ENCODE measurements around the gene SOX8.
A peak's percentile ranks its signal among the peaks of the same experiment; 100 is the strongest.

Gene SOX8

DNA sequence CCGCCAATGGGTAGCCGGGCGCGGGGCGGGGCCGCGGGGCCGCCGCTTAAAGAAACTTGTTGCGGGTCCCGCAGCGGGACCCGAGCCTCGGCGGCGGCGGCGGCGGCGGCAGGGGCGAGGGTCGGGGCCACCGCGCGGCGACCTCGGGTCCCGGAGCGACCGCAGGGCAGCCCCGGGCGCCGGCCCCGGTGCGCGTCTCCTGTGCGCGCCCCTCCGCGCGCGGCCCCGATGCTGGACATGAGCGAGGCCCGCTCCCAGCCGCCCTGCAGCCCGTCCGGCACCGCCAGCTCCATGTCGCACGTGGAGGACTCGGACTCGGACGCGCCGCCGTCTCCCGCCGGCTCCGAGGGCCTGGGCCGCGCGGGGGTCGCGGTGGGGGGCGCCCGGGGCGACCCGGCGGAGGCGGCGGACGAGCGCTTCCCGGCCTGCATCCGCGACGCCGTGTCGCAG, at the start of gene SOX8:
Gene SOX8, plus strand, starts transcription at position 76 of the 450 bp plus-strand sequence. Its CDS starts 153 bp downstream, at position 229.
- Histone ChIP-seq H3K4me3 (ENCODE audit: low read depth, low read length) (peak within 1 kb of the TSS; percentile 59), H3K9ac (ENCODE audit: low read depth, low read length) (peak within 1 kb of the TSS; percentile 47), H3K9me3 (ENCODE audit: control insufficient read depth, insufficient read depth, low read length) (no peaks in the 10 kb centered on the region), H3K4me1 (ENCODE audit: control insufficient read depth, insufficient read depth, low read length) (no peaks in the 10 kb centered on the region), H3K36me3 (ENCODE audit: control insufficient read depth, insufficient read depth, low read length) (peaks cover 4% of the 10 kb centered on the region), H3K27me3 (ENCODE audit: control insufficient read depth, insufficient read depth, low read length) (peaks cover 14% of the 10 kb centered on the region)

DNA sequence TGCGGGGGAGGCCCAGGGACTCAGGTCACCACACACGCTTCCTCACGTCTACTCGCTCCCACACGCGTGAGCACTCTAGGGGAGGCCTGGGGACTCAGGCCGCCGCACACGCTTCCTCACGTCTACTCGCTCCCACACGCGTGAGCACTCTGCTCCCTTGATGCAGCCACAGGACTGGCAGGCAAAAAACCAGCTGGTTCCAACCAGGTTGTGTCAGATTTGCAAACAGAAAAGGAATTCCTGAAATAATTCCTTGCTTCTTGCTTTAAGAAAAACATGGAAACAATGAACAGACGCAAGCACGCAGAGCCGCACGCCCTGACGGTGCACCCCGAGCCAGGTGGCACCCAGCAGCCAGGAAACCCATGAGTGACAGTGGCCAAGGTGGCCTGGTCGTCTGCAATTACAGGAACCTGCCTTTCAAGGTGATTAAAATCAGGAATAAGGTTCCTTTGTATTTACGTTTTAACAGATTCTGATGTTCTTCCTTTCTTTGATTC, 48.7 kb upstream of the SOX8 start:
- H3K36me3 ChIP-seq (ENCODE audit: control insufficient read depth, insufficient read depth, low read length): no peaks in the 10 kb centered on the region
- H3K4me1 ChIP-seq (ENCODE audit: control insufficient read depth, insufficient read depth, low read length): no peaks in the 10 kb centered on the region
- H3K27me3 ChIP-seq (ENCODE audit: control insufficient read depth, insufficient read depth, low read length): no peaks in the 10 kb centered on the region
- no peaks in the 10 kb centered on the region for H3K9me3 ChIP-seq (ENCODE audit: control insufficient read depth, insufficient read depth, low read length)
- no peak overlapping the region for H3K4me3 ChIP-seq (ENCODE audit: low read depth, low read length)
- H3K9ac ChIP-seq (ENCODE audit: low read depth, low read length): no peak overlapping the region

DNA sequence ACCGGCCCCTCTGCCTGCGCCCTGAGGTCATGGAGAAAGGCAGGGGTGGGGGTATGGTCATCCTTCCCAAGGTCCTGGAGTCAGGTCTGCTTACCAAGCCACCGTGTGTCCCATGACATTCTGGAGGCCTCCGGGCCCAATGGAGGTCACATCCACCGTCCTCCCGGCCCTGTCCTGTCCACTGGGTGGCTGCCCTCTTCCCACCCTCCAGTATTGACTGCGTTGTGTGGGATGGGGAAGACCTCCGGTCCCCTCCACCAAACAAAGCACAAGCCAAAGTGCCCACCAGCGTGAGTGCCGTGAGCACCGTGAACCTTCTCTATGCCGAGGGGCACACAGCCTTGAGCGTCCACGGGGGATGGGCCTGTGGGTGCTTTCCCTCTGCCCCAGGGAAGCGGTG, 48.0 kb upstream of the SOX8 start:
- H3K9me3 ChIP-seq (ENCODE audit: control insufficient read depth, insufficient read depth, low read length): no peaks in the 10 kb centered on the region
- H3K4me1 ChIP-seq (ENCODE audit: control insufficient read depth, insufficient read depth, low read length): no peaks in the 10 kb centered on the region
- no peak overlapping the region for H3K4me3 ChIP-seq (ENCODE audit: low read depth, low read length)
- H3K9ac ChIP-seq (ENCODE audit: low read depth, low read length): no peak overlapping the region
- H3K27me3 ChIP-seq (ENCODE audit: control insufficient read depth, insufficient read depth, low read length): no peaks in the 10 kb centered on the region
- no peaks in the 10 kb centered on the region for H3K36me3 ChIP-seq (ENCODE audit: control insufficient read depth, insufficient read depth, low read length)

DNA sequence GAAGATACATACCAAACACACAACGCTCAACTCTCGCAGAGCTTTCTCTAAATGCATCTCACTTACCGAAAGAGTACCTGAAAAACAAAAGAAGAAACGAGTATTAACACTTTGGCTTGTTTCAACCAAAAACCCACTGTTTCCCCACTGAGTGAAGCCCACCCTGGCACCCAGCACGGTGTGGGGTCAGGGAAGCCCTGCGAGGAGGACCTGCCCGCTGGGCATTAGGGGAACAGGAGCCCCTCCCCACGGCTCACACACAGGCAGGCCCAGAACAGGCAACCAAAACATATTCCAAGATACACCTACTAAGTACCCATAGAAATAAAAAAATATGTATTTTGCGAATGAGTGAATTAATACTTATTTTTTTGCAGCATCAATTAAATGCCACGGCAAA, 47.4 kb upstream of the SOX8 start:
- no peaks in the 10 kb centered on the region for H3K27me3 ChIP-seq (ENCODE audit: control insufficient read depth, insufficient read depth, low read length)

DNA sequence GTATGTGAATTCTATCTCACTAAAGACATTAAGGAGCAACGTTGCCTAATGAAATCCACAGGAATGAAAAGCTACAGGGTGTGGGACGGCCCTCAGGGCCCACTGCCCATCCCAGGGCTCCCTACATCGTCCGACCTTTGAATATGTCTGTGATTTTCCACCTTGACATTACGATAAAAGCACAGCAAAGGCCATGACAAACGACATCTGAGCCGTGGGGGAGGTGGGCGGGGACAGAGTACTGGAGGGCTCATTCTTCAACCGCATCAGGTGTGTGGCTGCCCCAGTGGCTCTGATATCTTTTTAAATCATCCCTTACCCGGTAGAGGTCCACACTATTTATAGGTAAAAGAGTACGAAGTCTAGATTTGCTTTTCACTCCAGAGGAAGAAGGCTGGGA, 45.9 kb upstream of the SOX8 start:
- Histone ChIP-seq H3K9ac (ENCODE audit: low read depth, low read length) (no peak overlapping the region), H3K4me3 (ENCODE audit: low read depth, low read length) (no peak overlapping the region), H3K9me3 (ENCODE audit: control insufficient read depth, insufficient read depth, low read length) (no peaks in the 10 kb centered on the region), H3K36me3 (ENCODE audit: control insufficient read depth, insufficient read depth, low read length) (no peaks in the 10 kb centered on the region), H3K4me1 (ENCODE audit: control insufficient read depth, insufficient read depth, low read length) (no peaks in the 10 kb centered on the region), H3K27me3 (ENCODE audit: control insufficient read depth, insufficient read depth, low read length) (no peaks in the 10 kb centered on the region)

More for the DNA sequence above, 47.4 kb upstream of the SOX8 start:
- Histone ChIP-seq H3K9ac (ENCODE audit: low read depth, low read length) (no peak overlapping the region), H3K9me3 (ENCODE audit: control insufficient read depth, insufficient read depth, low read length) (no peaks in the 10 kb centered on the region), H3K4me3 (ENCODE audit: low read depth, low read length) (no peak overlapping the region), H3K36me3 (ENCODE audit: control insufficient read depth, insufficient read depth, low read length) (no peaks in the 10 kb centered on the region), H3K4me1 (ENCODE audit: control insufficient read depth, insufficient read depth, low read length) (no peaks in the 10 kb centered on the region)

DNA sequence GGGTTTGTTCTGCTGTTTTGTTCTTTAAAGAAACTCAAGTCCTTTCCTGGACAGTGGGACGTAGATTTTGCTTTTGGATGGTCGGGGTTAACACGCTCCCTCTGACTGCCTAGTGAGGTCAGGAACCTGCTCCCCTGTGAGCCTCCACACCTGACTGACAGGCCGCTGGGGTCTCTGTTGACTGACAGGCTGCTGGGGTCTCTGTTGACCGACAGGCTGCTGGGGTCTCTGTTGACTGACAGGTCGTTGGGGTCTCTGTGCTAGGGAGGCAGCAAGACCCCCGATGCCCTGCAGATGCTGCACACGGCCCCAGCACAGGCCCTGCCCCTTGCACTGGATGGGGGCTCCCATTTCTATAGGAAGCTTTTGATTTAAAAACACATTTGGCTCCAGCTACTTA, 44.3 kb upstream of the SOX8 start:
- Histone ChIP-seq H3K9me3 (ENCODE audit: control insufficient read depth, insufficient read depth, low read length) (no peaks in the 10 kb centered on the region), H3K27me3 (ENCODE audit: control insufficient read depth, insufficient read depth, low read length) (no peaks in the 10 kb centered on the region), H3K4me3 (ENCODE audit: low read depth, low read length) (no peak overlapping the region), H3K4me1 (ENCODE audit: control insufficient read depth, insufficient read depth, low read length) (no peaks in the 10 kb centered on the region), H3K9ac (ENCODE audit: low read depth, low read length) (no peak overlapping the region), H3K36me3 (ENCODE audit: control insufficient read depth, insufficient read depth, low read length) (no peaks in the 10 kb centered on the region)

DNA sequence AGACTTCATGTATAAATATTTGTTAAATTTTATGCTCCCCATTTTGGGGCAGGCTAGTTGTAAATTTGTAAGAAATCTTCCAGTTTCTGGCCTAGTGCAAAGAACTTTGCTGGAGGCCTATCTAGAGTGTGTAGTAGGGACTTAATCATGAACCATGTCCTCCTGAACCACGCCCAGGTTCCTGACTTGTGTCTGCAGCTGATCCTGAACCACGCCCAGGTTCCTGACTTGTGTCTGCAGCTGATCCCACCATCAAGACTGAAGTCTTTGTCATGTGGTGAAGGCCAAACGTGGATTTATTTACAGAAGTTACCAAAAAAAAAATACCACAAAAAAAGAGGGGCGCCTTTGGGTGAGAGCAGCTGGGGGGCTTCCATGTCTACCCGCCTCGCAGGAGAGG, 43.8 kb upstream of the SOX8 start:
- no peaks in the 10 kb centered on the region for H3K4me1 ChIP-seq (ENCODE audit: control insufficient read depth, insufficient read depth, low read length)
- H3K9me3 ChIP-seq (ENCODE audit: control insufficient read depth, insufficient read depth, low read length): no peaks in the 10 kb centered on the region
- H3K4me3 ChIP-seq (ENCODE audit: low read depth, low read length): no peak overlapping the region
- H3K27me3 ChIP-seq (ENCODE audit: control insufficient read depth, insufficient read depth, low read length): no peaks in the 10 kb centered on the region
- H3K36me3 ChIP-seq (ENCODE audit: control insufficient read depth, insufficient read depth, low read length): no peaks in the 10 kb centered on the region
- no peak overlapping the region for H3K9ac ChIP-seq (ENCODE audit: low read depth, low read length)

DNA sequence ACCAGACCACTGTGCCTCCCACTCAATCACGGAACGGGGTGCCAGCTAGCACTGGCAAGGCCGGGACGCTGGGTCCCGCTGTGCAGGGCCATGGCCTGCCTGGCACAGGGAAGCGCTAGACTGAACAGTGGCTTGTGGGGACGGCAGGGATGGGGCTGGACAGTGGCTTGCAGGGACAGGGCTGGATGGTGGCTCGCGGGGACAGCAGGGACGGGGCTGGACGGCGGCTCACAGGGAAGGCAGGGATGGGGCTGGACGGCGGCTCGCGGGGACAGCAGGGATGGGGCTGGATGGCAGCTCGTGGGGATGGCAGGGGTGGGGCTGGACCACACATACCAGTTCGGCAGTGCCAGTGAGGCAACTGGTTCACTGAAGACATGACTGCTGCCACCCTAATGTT, 43.4 kb upstream of the SOX8 start:
- H3K9ac ChIP-seq (ENCODE audit: low read depth, low read length): no peak overlapping the region
- H3K9me3 ChIP-seq (ENCODE audit: control insufficient read depth, insufficient read depth, low read length): no peaks in the 10 kb centered on the region
- no peak overlapping the region for H3K4me3 ChIP-seq (ENCODE audit: low read depth, low read length)
- H3K4me1 ChIP-seq (ENCODE audit: control insufficient read depth, insufficient read depth, low read length): no peaks in the 10 kb centered on the region
- H3K27me3 ChIP-seq (ENCODE audit: control insufficient read depth, insufficient read depth, low read length): no peaks in the 10 kb centered on the region
- no peaks in the 10 kb centered on the region for H3K36me3 ChIP-seq (ENCODE audit: control insufficient read depth, insufficient read depth, low read length)

DNA sequence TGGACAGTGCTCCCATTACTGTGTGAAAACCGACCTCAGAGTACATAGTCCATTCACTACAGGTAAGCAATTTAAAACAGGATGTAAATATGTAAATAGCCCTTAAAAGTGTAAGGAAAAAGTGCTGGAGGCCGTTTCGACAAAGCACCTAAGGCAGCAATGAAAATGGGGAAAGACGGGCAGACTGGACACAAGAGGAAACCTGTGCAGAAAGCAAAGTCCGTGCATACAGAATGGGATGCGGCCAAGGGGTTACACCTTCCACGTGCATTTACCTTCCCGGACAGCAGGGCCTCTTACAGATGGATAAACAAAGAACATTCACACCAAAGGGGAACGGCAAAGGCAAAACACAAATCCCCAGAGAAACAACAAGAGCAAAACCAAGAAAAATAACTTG, 42.8 kb upstream of the SOX8 start:
- Histone ChIP-seq H3K9me3 (ENCODE audit: control insufficient read depth, insufficient read depth, low read length) (no peaks in the 10 kb centered on the region), H3K27me3 (ENCODE audit: control insufficient read depth, insufficient read depth, low read length) (no peaks in the 10 kb centered on the region), H3K4me1 (ENCODE audit: control insufficient read depth, insufficient read depth, low read length) (no peaks in the 10 kb centered on the region), H3K36me3 (ENCODE audit: control insufficient read depth, insufficient read depth, low read length) (no peaks in the 10 kb centered on the region), H3K9ac (ENCODE audit: low read depth, low read length) (no peak overlapping the region), H3K4me3 (ENCODE audit: low read depth, low read length) (no peak overlapping the region)

DNA sequence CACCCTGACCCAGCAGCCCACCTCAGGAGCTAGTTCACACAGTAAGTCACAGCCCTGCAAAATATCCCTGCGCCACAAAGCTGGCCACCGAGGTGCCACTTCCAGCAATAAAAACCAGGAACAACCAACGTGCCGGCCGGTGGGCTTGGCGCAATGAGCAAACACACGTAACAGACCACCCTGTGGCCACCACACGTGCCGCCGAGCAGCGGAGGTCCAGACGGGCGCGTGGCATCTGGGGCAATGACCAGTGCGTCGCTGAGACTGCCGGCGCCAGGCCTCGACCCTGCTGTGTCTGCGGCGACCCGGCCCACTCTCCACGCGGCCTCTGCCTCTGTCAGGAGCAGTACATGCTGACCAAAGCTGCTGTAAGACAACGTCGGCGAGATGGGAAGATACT, 42.3 kb upstream of the SOX8 start:
- Histone ChIP-seq H3K4me1 (ENCODE audit: control insufficient read depth, insufficient read depth, low read length) (no peaks in the 10 kb centered on the region), H3K4me3 (ENCODE audit: low read depth, low read length) (no peak overlapping the region), H3K36me3 (ENCODE audit: control insufficient read depth, insufficient read depth, low read length) (no peaks in the 10 kb centered on the region), H3K9me3 (ENCODE audit: control insufficient read depth, insufficient read depth, low read length) (no peaks in the 10 kb centered on the region), H3K9ac (ENCODE audit: low read depth, low read length) (no peak overlapping the region), H3K27me3 (ENCODE audit: control insufficient read depth, insufficient read depth, low read length) (no peaks in the 10 kb centered on the region)

DNA sequence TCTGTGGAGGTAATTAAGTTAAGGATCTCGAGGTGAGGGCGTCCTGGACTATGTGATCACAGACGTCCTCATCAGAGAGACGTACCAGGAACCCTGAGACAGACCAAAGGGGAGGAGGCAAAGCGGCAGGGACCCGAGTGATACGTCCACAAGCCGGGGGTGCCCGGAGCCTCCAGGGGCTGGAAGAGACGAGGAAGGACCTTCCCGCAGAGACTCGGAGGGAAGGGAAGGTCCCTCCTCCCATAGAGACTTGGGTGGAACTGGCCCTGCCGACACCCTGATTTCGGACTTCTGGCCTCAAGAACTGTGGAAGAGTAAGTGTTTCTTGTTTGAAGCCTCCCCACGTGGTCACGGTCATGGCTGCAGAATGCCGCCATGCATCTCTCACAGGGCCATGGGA, 41.6 kb upstream of the SOX8 start:
- Histone ChIP-seq H3K36me3 (ENCODE audit: control insufficient read depth, insufficient read depth, low read length) (no peaks in the 10 kb centered on the region), H3K9me3 (ENCODE audit: control insufficient read depth, insufficient read depth, low read length) (no peaks in the 10 kb centered on the region), H3K4me1 (ENCODE audit: control insufficient read depth, insufficient read depth, low read length) (no peaks in the 10 kb centered on the region), H3K27me3 (ENCODE audit: control insufficient read depth, insufficient read depth, low read length) (no peaks in the 10 kb centered on the region), H3K4me3 (ENCODE audit: low read depth, low read length) (no peak overlapping the region), H3K9ac (ENCODE audit: low read depth, low read length) (no peak overlapping the region)

DNA sequence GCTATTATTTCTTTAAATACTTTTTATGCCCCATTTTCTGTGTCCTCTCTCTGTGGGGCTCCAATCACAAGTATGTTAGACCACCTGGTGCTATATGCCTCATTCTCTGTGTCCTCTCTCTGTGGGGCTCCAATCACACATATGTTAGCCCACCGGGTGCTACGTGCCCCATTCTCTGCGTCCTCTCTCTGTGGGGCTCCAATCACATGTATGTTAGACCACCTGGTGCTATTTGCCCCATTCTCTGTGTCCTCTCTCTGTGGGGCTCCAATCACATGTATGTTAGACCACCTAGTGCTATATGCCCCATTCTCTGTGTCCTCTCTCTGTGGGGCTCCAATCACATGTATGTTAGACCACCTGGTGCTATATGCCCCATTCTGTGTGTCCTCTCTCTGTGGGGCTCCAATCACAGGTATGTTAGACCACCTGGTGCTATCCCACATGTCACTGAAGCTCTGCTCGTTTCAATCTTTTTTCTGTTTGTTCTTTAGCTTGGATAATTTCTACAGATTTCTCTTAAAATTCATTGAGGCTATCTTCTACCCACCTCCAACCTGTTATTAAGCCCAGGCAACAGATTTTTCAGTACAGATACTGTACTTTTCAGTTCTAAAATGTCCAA, 39.0 kb upstream of the SOX8 start:
- Histone ChIP-seq H3K36me3 (ENCODE audit: control insufficient read depth, insufficient read depth, low read length) (no peaks in the 10 kb centered on the region), H3K27me3 (ENCODE audit: control insufficient read depth, insufficient read depth, low read length) (no peaks in the 10 kb centered on the region), H3K9me3 (ENCODE audit: control insufficient read depth, insufficient read depth, low read length) (no peaks in the 10 kb centered on the region)

More for the DNA sequence above, 39.0 kb upstream of the SOX8 start:
- Histone ChIP-seq H3K9ac (ENCODE audit: low read depth, low read length) (no peak overlapping the region), H3K4me3 (ENCODE audit: low read depth, low read length) (no peak overlapping the region), H3K4me1 (ENCODE audit: control insufficient read depth, insufficient read depth, low read length) (no peaks in the 10 kb centered on the region)

All from iPS-15b (cell line).